ENCODE results near the gene PRPF6. TPM values are rescaled to one million over a fixed set of nuclear protein-coding genes. Genes with fewer than 3 reads are reported as not detected.

PRPF6 gene
- total and polyA plus RNA-seq, 2 of the 13 experiments (the other 11 are each of a cell fraction or from before 2014, with no cell fraction given): 63.7 to 101 TPM

DNA sequence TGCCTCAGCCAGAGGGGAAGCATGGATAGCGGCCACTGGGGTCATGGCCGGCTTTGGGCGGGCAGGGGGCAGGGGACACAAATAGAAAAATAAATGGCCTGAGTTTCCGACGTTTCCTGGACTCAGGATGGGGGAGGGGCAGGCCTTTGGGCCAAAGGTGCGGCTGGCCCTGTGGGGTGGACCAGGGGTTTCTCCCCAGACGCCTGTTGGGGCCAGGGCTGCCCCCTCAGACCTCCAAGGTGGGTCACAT lies 75.6 kb downstream of the PRPF6 start (continued):
- TF ChIP-seq, protein P1, sequence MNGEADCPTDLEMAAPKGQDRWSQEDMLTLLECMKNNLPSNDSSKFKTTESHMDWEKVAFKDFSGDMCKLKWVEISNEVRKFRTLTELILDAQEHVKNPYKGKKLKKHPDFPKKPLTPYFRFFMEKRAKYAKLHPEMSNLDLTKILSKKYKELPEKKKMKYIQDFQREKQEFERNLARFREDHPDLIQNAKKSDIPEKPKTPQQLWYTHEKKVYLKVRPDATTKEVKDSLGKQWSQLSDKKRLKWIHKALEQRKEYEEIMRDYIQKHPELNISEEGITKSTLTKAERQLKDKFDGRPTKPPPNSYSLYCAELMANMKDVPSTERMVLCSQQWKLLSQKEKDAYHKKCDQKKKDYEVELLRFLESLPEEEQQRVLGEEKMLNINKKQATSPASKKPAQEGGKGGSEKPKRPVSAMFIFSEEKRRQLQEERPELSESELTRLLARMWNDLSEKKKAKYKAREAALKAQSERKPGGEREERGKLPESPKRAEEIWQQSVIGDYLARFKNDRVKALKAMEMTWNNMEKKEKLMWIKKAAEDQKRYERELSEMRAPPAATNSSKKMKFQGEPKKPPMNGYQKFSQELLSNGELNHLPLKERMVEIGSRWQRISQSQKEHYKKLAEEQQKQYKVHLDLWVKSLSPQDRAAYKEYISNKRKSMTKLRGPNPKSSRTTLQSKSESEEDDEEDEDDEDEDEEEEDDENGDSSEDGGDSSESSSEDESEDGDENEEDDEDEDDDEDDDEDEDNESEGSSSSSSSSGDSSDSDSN (CRISPR knock-in tag; IDR thresholded peaks at IDR 0.05): no peak
- TF ChIP-seq MBD4 (IDR thresholded peaks at IDR 0.05; ENCODE audit: borderline replicate concordance, low read length): no peak
- TF ChIP-seq ZNF121 (CRISPR knock-in tag; IDR thresholded peaks at IDR 0.05): no peak; the same call in 1 of the 2 replicates
- no peak for TF ChIP-seq YEATS2 (CRISPR knock-in tag; IDR thresholded peaks at IDR 0.05; ENCODE audit: borderline replicate concordance)
- TF ChIP-seq RNF2 (conservative IDR thresholded peaks at IDR 0.05; ENCODE audit: low read depth): no peak
- TF ChIP-seq ZNF451 (CRISPR knock-in tag; IDR thresholded peaks at IDR 0.05): no peak
- no peak for TF ChIP-seq PRPF4 (IDR thresholded peaks at IDR 0.05; ENCODE audit: low read depth, low read length, poor library complexity, severe bottlenecking)
- no peak; the same call in 1 of the 2 replicates for TF ChIP-seq MTF2 (CRISPR knock-in tag; IDR thresholded peaks at IDR 0.05; ENCODE audit: borderline replicate concordance)
- TF ChIP-seq ZNF205 (CRISPR knock-in tag; IDR thresholded peaks at IDR 0.05): no peak
- no peak for TF ChIP-seq ZKSCAN5 (CRISPR knock-in tag; IDR thresholded peaks at IDR 0.05)
- no peak for TF ChIP-seq CENPX (CRISPR knock-in tag; IDR thresholded peaks at IDR 0.05)
- no peak for TF ChIP-seq MIXL1 (CRISPR knock-in tag; IDR thresholded peaks at IDR 0.05)
- TF ChIP-seq POLR2A (IDR thresholded peaks at IDR 0.05; ENCODE audit: insufficient read depth in 1 of 2, low read depth in 2 of 2, low read length in 2 of 2): no peak
- no peak for TF ChIP-seq MLLT10 (CRISPR knock-in tag; IDR thresholded peaks at IDR 0.05)
- TF ChIP-seq MIER2 (CRISPR knock-in tag; IDR thresholded peaks at IDR 0.05): 0 out of 2 replicates have a peak, but pooled peaks have one; percentile 10
- TF ChIP-seq, protein P2, sequence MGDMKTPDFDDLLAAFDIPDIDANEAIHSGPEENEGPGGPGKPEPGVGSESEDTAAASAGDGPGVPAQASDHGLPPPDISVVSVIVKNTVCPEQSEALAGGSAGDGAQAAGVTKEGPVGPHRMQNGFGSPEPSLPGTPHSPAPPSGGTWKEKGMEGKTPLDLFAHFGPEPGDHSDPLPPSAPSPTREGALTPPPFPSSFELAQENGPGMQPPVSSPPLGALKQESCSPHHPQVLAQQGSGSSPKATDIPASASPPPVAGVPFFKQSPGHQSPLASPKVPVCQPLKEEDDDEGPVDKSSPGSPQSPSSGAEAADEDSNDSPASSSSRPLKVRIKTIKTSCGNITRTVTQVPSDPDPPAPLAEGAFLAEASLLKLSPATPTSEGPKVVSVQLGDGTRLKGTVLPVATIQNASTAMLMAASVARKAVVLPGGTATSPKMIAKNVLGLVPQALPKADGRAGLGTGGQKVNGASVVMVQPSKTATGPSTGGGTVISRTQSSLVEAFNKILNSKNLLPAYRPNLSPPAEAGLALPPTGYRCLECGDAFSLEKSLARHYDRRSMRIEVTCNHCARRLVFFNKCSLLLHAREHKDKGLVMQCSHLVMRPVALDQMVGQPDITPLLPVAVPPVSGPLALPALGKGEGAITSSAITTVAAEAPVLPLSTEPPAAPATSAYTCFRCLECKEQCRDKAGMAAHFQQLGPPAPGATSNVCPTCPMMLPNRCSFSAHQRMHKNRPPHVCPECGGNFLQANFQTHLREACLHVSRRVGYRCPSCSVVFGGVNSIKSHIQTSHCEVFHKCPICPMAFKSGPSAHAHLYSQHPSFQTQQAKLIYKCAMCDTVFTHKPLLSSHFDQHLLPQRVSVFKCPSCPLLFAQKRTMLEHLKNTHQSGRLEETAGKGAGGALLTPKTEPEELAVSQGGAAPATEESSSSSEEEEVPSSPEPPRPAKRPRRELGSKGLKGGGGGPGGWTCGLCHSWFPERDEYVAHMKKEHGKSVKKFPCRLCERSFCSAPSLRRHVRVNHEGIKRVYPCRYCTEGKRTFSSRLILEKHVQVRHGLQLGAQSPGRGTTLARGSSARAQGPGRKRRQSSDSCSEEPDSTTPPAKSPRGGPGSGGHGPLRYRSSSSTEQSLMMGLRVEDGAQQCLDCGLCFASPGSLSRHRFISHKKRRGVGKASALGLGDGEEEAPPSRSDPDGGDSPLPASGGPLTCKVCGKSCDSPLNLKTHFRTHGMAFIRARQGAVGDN (CRISPR knock-in tag; IDR thresholded peaks at IDR 0.05): no peak
- TF ChIP-seq SP4 (CRISPR knock-in tag; IDR thresholded peaks at IDR 0.05): no peak
- TF ChIP-seq, protein P3, sequence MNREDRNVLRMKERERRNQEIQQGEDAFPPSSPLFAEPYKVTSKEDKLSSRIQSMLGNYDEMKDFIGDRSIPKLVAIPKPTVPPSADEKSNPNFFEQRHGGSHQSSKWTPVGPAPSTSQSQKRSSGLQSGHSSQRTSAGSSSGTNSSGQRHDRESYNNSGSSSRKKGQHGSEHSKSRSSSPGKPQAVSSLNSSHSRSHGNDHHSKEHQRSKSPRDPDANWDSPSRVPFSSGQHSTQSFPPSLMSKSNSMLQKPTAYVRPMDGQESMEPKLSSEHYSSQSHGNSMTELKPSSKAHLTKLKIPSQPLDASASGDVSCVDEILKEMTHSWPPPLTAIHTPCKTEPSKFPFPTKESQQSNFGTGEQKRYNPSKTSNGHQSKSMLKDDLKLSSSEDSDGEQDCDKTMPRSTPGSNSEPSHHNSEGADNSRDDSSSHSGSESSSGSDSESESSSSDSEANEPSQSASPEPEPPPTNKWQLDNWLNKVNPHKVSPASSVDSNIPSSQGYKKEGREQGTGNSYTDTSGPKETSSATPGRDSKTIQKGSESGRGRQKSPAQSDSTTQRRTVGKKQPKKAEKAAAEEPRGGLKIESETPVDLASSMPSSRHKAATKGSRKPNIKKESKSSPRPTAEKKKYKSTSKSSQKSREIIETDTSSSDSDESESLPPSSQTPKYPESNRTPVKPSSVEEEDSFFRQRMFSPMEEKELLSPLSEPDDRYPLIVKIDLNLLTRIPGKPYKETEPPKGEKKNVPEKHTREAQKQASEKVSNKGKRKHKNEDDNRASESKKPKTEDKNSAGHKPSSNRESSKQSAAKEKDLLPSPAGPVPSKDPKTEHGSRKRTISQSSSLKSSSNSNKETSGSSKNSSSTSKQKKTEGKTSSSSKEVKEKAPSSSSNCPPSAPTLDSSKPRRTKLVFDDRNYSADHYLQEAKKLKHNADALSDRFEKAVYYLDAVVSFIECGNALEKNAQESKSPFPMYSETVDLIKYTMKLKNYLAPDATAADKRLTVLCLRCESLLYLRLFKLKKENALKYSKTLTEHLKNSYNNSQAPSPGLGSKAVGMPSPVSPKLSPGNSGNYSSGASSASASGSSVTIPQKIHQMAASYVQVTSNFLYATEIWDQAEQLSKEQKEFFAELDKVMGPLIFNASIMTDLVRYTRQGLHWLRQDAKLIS (CRISPR knock-in tag; IDR thresholded peaks at IDR 0.05): no peak
- TF ChIP-seq NFKB2 (CRISPR knock-in tag; IDR thresholded peaks at IDR 0.05; ENCODE audit: borderline replicate concordance): no peak; the same call in 1 of the 2 replicates
- no peak for TF ChIP-seq CBX1 (IDR thresholded peaks at IDR 0.05; ENCODE audit: low read depth)
- no peak for TF ChIP-seq FOSL2 (CRISPR knock-in tag; IDR thresholded peaks at IDR 0.05)
- no peak; the same call in none of the 2 replicates for TF ChIP-seq ARNT2 (CRISPR knock-in tag; IDR thresholded peaks at IDR 0.05; ENCODE audit: low read depth)
- no peak for TF ChIP-seq TP53 (CRISPR knock-in tag; conservative IDR thresholded peaks at IDR 0.05)

Data from HepG2 (cell line).